ENCODE results near the gene KLHL29. TPM values are rescaled to one million over a fixed set of nuclear protein-coding genes. Genes with fewer than 3 reads are reported as not detected.

KLHL29 gene
- polyA plus RNA-seq, 1 donor from 2014 or later, result 42.4 TPM

DNA sequence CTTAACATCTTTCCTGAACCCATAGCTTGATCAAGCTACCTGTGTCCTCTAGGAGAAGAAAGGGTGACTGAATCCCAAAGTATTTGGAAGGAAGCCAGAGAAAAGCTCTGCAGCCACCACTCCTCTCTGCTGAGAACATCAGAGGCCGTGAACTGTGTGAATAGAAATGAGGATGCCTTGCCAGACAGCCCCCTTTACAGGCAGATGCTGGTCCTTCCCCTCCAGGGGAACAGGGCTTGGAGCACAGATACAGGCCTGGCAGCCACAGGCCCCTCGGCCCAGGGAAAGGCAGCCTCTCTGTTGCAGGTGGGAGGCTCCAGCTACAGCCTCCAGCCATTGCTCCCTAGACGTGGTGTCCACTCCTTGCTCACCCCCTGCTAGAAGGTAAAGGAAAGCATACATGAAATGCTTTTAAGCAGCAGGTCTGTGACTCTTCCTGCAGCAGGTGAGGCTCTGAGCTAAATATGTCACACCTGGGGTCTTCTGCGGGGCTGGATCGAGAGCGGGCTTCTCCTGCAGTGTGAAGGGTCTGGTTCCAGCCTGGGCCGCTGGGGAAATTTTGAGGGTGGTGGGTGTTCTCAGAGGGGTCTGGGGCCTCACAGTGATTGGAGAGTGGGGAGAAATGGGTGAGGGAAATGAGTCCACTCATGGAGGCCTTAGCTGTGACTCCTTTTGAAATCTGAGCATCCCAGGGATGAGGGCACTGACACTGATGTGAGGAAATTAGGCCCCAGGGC is 234.0 kb downstream of the KLHL29 start:
- no peak overlapping the region for H2AFZ ChIP-seq (ENCODE audit: low read depth, low read length)
- H4K20me1 ChIP-seq (ENCODE audit: insufficient read depth), result no peaks in the 10 kb centered on the region
- no peaks in the 10 kb centered on the region for H3K9me3 ChIP-seq (ENCODE audit: low read length)
- H3K4me2 ChIP-seq (ENCODE audit: low read length), result no peak overlapping the region
- H3K9ac ChIP-seq (ENCODE audit: low read length), result no peak overlapping the region
- TF ChIP-seq RAD21 (conservative IDR thresholded peaks at IDR 0.05) (no peak), SMC3 (conservative IDR thresholded peaks at IDR 0.05; ENCODE audit: poor library complexity) (no peak), MXI1 (conservative IDR thresholded peaks at IDR 0.05; ENCODE audit: poor library complexity, severe bottlenecking) (no peak), TAF1 (IDR thresholded peaks at IDR 0.05; ENCODE audit: low read depth) (no peak), POLR2AphosphoS5 (IDR thresholded peaks at IDR 0.05) (no peak), EP300 (conservative IDR thresholded peaks at IDR 0.05; ENCODE audit: poor library complexity, severe bottlenecking) (no peak), EZH2 (IDR thresholded peaks at IDR 0.05; ENCODE audit: borderline replicate concordance, insufficient read depth, low read length, poor library complexity, severe bottlenecking) (no peak)
- TF ChIP-seq, protein P1, sequence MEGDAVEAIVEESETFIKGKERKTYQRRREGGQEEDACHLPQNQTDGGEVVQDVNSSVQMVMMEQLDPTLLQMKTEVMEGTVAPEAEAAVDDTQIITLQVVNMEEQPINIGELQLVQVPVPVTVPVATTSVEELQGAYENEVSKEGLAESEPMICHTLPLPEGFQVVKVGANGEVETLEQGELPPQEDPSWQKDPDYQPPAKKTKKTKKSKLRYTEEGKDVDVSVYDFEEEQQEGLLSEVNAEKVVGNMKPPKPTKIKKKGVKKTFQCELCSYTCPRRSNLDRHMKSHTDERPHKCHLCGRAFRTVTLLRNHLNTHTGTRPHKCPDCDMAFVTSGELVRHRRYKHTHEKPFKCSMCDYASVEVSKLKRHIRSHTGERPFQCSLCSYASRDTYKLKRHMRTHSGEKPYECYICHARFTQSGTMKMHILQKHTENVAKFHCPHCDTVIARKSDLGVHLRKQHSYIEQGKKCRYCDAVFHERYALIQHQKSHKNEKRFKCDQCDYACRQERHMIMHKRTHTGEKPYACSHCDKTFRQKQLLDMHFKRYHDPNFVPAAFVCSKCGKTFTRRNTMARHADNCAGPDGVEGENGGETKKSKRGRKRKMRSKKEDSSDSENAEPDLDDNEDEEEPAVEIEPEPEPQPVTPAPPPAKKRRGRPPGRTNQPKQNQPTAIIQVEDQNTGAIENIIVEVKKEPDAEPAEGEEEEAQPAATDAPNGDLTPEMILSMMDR (IDR thresholded peaks at IDR 0.05; ENCODE audit: poor library complexity, severe bottlenecking), result no peak
- TF ChIP-seq, protein P2, sequence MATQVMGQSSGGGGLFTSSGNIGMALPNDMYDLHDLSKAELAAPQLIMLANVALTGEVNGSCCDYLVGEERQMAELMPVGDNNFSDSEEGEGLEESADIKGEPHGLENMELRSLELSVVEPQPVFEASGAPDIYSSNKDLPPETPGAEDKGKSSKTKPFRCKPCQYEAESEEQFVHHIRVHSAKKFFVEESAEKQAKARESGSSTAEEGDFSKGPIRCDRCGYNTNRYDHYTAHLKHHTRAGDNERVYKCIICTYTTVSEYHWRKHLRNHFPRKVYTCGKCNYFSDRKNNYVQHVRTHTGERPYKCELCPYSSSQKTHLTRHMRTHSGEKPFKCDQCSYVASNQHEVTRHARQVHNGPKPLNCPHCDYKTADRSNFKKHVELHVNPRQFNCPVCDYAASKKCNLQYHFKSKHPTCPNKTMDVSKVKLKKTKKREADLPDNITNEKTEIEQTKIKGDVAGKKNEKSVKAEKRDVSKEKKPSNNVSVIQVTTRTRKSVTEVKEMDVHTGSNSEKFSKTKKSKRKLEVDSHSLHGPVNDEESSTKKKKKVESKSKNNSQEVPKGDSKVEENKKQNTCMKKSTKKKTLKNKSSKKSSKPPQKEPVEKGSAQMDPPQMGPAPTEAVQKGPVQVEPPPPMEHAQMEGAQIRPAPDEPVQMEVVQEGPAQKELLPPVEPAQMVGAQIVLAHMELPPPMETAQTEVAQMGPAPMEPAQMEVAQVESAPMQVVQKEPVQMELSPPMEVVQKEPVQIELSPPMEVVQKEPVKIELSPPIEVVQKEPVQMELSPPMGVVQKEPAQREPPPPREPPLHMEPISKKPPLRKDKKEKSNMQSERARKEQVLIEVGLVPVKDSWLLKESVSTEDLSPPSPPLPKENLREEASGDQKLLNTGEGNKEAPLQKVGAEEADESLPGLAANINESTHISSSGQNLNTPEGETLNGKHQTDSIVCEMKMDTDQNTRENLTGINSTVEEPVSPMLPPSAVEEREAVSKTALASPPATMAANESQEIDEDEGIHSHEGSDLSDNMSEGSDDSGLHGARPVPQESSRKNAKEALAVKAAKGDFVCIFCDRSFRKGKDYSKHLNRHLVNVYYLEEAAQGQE (IDR thresholded peaks at IDR 0.05; ENCODE audit: borderline replicate concordance), result no peak
- no peaks in the 10 kb centered on the region for H3K9me2 ChIP-seq (ENCODE audit: insufficient read depth, low read length)
- no peaks in the 10 kb centered on the region for H3K36me3 ChIP-seq (ENCODE audit: insufficient read depth, low read length)
- H3K79me2 ChIP-seq (replicated peaks; ENCODE audit: insufficient read depth, low read length), result no peaks in the 10 kb centered on the region
- no peak overlapping the region for H3K4me3 ChIP-seq (ENCODE audit: low read length)
- H3F3A ChIP-seq (ENCODE audit: insufficient read depth, low read length, poor library complexity, severe bottlenecking), result no peaks in the 10 kb centered on the region
- no peak overlapping the region for H3K27ac ChIP-seq (ENCODE audit: low read length)
- no peaks in the 10 kb centered on the region for H3K27me3 ChIP-seq (ENCODE audit: insufficient read depth, low read depth, low read length)

DNA sequence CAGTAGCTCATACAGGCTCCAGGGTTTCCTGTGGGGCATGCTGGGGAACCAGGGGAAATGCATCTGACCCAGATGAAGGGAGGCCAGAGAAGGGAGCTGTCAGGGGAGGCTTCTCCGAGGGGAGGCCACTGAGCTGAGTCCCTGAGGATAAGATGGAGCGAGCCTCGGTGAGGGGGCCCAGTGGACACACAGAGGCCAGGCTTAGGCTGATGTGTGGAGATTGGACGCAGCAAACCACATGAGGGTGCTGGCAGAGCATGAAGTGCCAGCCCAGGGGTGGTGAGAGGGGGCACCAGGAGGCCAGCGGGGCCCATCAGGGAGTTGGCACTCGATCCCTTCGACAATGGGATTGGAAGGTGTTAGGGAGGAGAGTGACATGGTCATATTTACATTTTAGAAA is 235.0 kb downstream of the KLHL29 start:
- no peak overlapping the region for H3K27ac ChIP-seq (ENCODE audit: low read length)
- H3K4me3 ChIP-seq (ENCODE audit: low read length), result no peak overlapping the region
- no peaks in the 10 kb centered on the region for H3K79me2 ChIP-seq (replicated peaks; ENCODE audit: insufficient read depth, low read length)
- no peaks in the 10 kb centered on the region for H3K9me2 ChIP-seq (ENCODE audit: insufficient read depth, low read length)
- H3K27me3 ChIP-seq (ENCODE audit: insufficient read depth, low read depth, low read length), result no peaks in the 10 kb centered on the region
- H4K20me1 ChIP-seq (ENCODE audit: insufficient read depth), result no peaks in the 10 kb centered on the region
- no peak overlapping the region for H2AFZ ChIP-seq (ENCODE audit: low read depth, low read length)
- H3K4me2 ChIP-seq (ENCODE audit: low read length), result no peak overlapping the region
- TF ChIP-seq POLR2AphosphoS5 (IDR thresholded peaks at IDR 0.05), result no peak
- TF ChIP-seq, protein P1 (IDR thresholded peaks at IDR 0.05; ENCODE audit: poor library complexity, severe bottlenecking), result no peak
- no peak for TF ChIP-seq TAF1 (IDR thresholded peaks at IDR 0.05; ENCODE audit: low read depth)
- no peak for TF ChIP-seq RAD21 (conservative IDR thresholded peaks at IDR 0.05)
- no peak for TF ChIP-seq EZH2 (IDR thresholded peaks at IDR 0.05; ENCODE audit: borderline replicate concordance, insufficient read depth, low read length, poor library complexity, severe bottlenecking)
- TF ChIP-seq MXI1 (conservative IDR thresholded peaks at IDR 0.05; ENCODE audit: poor library complexity, severe bottlenecking), result no peak
- TF ChIP-seq EP300 (conservative IDR thresholded peaks at IDR 0.05; ENCODE audit: poor library complexity, severe bottlenecking), result no peak
- TF ChIP-seq, protein P2 (IDR thresholded peaks at IDR 0.05; ENCODE audit: borderline replicate concordance), result no peak
- no peak for TF ChIP-seq SMC3 (conservative IDR thresholded peaks at IDR 0.05; ENCODE audit: poor library complexity)
- H3K9ac ChIP-seq (ENCODE audit: low read length), result no peak overlapping the region
- no peaks in the 10 kb centered on the region for H3K9me3 ChIP-seq (ENCODE audit: low read length)
- H3K36me3 ChIP-seq (ENCODE audit: insufficient read depth, low read length), result no peaks in the 10 kb centered on the region
- no peaks in the 10 kb centered on the region for H3F3A ChIP-seq (ENCODE audit: insufficient read depth, low read length, poor library complexity, severe bottlenecking)
